ENCODE results near the gene CLEC9A.

The CLEC9A gene

DNA sequence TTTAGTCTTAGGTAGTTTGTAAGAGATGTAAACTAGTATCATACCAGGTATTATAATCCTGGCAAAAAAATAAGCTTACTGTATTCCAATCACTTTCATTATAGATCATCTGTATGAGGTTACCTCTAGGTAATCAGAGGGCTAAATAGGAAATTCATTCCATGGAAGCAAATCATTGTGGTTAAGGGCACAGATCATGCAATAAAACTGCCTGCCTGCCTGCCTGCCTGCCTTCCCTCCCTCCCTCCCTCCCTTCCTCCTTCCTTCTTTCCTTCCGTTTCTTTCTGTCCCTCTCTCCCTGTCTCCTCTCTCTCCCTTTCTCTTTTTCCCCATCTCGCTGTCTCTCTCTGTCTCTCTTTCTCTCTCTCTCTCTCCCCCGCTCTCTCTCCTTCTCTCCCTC lies 3.2 kb upstream of the CLEC9A start (continued):
- TF ChIP-seq RARB (CRISPR knock-in tag; IDR thresholded peaks at IDR 0.05) (no peak), ZNF70 (CRISPR knock-in tag; IDR thresholded peaks at IDR 0.05) (no peak)

DNA sequence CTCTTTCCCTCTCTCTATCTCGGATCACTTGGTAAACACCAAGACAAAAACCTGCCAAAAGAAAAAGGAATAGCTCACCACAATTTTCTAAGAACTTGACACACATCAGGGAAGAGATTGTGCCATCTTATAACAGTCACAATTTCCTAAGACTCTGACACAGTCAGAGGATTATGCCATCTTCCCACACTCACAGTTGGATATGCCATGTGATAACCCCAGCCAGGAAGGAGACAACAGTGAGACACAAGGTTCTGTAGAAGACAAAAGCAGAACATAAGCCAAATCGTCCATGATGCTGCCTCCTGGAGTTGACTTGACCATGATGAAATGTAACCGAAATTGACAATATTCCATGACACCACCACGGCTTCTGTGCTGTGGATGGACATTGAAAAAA lies 2.8 kb upstream of the CLEC9A start:
- TF ChIP-seq, protein P1, sequence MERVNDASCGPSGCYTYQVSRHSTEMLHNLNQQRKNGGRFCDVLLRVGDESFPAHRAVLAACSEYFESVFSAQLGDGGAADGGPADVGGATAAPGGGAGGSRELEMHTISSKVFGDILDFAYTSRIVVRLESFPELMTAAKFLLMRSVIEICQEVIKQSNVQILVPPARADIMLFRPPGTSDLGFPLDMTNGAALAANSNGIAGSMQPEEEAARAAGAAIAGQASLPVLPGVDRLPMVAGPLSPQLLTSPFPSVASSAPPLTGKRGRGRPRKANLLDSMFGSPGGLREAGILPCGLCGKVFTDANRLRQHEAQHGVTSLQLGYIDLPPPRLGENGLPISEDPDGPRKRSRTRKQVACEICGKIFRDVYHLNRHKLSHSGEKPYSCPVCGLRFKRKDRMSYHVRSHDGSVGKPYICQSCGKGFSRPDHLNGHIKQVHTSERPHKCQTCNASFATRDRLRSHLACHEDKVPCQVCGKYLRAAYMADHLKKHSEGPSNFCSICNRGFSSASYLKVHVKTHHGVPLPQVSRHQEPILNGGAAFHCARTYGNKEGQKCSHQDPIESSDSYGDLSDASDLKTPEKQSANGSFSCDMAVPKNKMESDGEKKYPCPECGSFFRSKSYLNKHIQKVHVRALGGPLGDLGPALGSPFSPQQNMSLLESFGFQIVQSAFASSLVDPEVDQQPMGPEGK (CRISPR knock-in tag; IDR thresholded peaks at IDR 0.05; ENCODE audit: borderline replicate concordance) = no peak
- TF ChIP-seq ZNF8 (CRISPR knock-in tag; IDR thresholded peaks at IDR 0.05) = no peak
- TF ChIP-seq ESRRG (CRISPR knock-in tag; IDR thresholded peaks at IDR 0.05) = no peak
- TF ChIP-seq ARNTL (CRISPR knock-in tag; IDR thresholded peaks at IDR 0.05; ENCODE audit: borderline replicate concordance, low read depth) = no peak
- no peak for ATAC-seq

DNA sequence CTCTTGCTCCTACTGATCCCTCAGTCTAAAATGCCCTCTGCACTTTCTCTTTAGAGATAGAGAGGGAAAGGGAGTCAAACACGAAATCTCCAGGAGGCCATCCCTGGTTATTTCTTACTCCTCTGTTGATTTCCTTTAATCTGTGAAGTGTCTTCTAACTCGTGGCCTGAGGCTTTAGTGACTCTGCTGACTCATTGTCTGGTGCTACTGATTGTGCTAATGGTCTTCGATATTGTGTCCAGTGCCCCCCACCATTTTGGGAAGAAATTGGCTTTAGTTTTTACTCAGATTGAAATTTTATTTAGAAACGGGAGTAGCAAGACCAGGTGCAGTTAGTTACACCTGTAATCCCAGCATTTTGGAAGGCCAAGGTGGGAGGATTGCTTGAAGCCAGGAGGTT lies 839 bp downstream of the CLEC9A start:
- TF ChIP-seq BACH2 (CRISPR knock-in tag; IDR thresholded peaks at IDR 0.05; ENCODE audit: borderline replicate concordance) (no peak), TOX (CRISPR knock-in tag; IDR thresholded peaks at IDR 0.05; ENCODE audit: borderline replicate concordance) (no peak), PPARA (CRISPR knock-in tag; IDR thresholded peaks at IDR 0.05; ENCODE audit: borderline replicate concordance) (no peak), OSR1 (CRISPR knock-in tag; IDR thresholded peaks at IDR 0.05) (no peak), GLIS3 (CRISPR knock-in tag; IDR thresholded peaks at IDR 0.05) (no peak), ZFP3 (CRISPR knock-in tag; IDR thresholded peaks at IDR 0.05) (no peak), SNAI2 (CRISPR knock-in tag; IDR thresholded peaks at IDR 0.05) (no peak), CSDC2 (CRISPR knock-in tag; IDR thresholded peaks at IDR 0.05) (no peak), ZFP30 (CRISPR knock-in tag; IDR thresholded peaks at IDR 0.05) (no peak), ZNF565 (CRISPR knock-in tag; conservative IDR thresholded peaks at IDR 0.05; ENCODE audit: low read depth) (no peak), ZNF8 (CRISPR knock-in tag; IDR thresholded peaks at IDR 0.05) (no peak)
- no peak for ATAC-seq

DNA sequence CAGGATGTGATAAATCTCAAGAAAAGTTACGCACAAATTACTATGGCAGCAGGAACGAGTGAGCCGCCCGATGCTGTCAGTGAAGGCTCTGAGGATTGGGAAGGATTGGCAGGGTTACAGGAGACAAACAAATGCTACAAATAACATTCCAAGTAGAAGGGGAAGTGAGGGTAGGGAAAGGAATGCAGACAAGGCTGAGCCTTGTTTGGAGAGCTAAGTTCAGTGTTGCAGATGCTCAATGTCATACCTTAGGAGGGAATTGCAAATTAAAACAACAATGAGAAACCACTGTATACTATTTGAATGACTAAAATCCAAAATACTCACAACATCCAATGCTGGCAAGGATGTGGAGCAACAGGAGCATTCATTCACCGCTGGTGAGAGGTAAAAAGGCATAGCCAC lies 1.3 kb downstream of the CLEC9A start:
- no peak for ATAC-seq
- TF ChIP-seq ZNF70 (CRISPR knock-in tag; IDR thresholded peaks at IDR 0.05) (no peak), ESRRG (CRISPR knock-in tag; IDR thresholded peaks at IDR 0.05) (no peak), ARNTL (CRISPR knock-in tag; IDR thresholded peaks at IDR 0.05; ENCODE audit: borderline replicate concordance, low read depth) (no peak), ISL1 (CRISPR knock-in tag; IDR thresholded peaks at IDR 0.05) (no peak), TOX (CRISPR knock-in tag; IDR thresholded peaks at IDR 0.05; ENCODE audit: borderline replicate concordance) (no peak), ZFP30 (CRISPR knock-in tag; IDR thresholded peaks at IDR 0.05) (no peak), RARB (CRISPR knock-in tag; IDR thresholded peaks at IDR 0.05) (no peak), ZFP3 (CRISPR knock-in tag; IDR thresholded peaks at IDR 0.05) (no peak), OSR1 (CRISPR knock-in tag; IDR thresholded peaks at IDR 0.05) (no peak)

DNA sequence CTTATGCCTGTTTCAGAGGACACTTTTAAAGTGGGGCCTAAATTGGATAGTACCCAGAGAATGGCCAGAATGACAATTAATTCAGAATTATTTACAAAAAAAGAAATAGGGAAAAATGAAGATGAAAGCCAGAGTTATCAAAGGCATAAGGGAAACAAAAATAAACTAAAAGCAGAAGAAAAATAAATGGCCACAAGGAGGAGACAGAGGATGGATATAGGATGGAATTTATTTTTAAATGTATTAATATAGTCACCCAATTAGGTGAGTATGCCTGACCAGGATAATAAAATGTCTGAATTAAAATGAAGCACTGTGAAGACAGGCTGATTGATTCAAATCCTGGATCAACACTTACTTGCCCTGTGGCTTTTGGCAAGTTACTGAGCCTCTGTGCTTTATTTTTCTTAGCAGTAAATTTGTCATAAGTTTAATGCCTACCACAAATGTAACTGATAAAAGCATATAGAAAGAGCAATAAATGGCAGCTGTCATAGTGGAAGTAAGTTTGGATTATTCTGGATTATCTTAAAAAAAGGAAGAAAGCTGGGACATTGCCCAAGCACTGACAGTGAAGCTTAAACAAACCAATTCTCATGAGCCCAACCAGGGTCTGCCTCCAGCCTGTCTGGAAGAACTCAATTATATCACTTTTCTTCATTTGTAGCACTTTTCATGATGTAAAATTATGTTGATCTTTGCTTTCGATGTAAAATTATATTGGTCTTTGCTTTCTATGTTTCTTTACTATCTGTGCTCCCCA lies 3.5 kb downstream of the CLEC9A start:
- TF ChIP-seq ISL1 (CRISPR knock-in tag; IDR thresholded peaks at IDR 0.05) (no peak), PPARA (CRISPR knock-in tag; IDR thresholded peaks at IDR 0.05; ENCODE audit: borderline replicate concordance) (no peak), OSR1 (CRISPR knock-in tag; IDR thresholded peaks at IDR 0.05) (no peak), ZNF565 (CRISPR knock-in tag; conservative IDR thresholded peaks at IDR 0.05; ENCODE audit: low read depth) (no peak), ZFP30 (CRISPR knock-in tag; IDR thresholded peaks at IDR 0.05) (no peak), ZFP3 (CRISPR knock-in tag; IDR thresholded peaks at IDR 0.05) (no peak), ZNF8 (CRISPR knock-in tag; IDR thresholded peaks at IDR 0.05) (no peak), ZNF70 (CRISPR knock-in tag; IDR thresholded peaks at IDR 0.05) (no peak), TOX (CRISPR knock-in tag; IDR thresholded peaks at IDR 0.05; ENCODE audit: borderline replicate concordance) (no peak), CSDC2 (CRISPR knock-in tag; IDR thresholded peaks at IDR 0.05) (no peak)
- TF ChIP-seq, protein P1 (CRISPR knock-in tag; IDR thresholded peaks at IDR 0.05; ENCODE audit: borderline replicate concordance) = no peak
- TF ChIP-seq, protein P2, sequence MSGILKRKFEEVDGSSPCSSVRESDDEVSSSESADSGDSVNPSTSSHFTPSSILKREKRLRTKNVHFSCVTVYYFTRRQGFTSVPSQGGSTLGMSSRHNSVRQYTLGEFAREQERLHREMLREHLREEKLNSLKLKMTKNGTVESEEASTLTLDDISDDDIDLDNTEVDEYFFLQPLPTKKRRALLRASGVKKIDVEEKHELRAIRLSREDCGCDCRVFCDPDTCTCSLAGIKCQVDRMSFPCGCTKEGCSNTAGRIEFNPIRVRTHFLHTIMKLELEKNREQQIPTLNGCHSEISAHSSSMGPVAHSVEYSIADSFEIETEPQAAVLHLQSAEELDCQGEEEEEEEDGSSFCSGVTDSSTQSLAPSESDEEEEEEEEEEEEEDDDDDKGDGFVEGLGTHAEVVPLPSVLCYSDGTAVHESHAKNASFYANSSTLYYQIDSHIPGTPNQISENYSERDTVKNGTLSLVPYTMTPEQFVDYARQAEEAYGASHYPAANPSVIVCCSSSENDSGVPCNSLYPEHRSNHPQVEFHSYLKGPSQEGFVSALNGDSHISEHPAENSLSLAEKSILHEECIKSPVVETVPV (CRISPR knock-in tag; IDR thresholded peaks at IDR 0.05) = no peak
- TF ChIP-seq, protein P3, sequence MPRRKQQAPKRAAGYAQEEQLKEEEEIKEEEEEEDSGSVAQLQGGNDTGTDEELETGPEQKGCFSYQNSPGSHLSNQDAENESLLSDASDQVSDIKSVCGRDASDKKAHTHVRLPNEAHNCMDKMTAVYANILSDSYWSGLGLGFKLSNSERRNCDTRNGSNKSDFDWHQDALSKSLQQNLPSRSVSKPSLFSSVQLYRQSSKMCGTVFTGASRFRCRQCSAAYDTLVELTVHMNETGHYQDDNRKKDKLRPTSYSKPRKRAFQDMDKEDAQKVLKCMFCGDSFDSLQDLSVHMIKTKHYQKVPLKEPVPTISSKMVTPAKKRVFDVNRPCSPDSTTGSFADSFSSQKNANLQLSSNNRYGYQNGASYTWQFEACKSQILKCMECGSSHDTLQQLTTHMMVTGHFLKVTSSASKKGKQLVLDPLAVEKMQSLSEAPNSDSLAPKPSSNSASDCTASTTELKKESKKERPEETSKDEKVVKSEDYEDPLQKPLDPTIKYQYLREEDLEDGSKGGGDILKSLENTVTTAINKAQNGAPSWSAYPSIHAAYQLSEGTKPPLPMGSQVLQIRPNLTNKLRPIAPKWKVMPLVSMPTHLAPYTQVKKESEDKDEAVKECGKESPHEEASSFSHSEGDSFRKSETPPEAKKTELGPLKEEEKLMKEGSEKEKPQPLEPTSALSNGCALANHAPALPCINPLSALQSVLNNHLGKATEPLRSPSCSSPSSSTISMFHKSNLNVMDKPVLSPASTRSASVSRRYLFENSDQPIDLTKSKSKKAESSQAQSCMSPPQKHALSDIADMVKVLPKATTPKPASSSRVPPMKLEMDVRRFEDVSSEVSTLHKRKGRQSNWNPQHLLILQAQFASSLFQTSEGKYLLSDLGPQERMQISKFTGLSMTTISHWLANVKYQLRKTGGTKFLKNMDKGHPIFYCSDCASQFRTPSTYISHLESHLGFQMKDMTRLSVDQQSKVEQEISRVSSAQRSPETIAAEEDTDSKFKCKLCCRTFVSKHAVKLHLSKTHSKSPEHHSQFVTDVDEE (CRISPR knock-in tag; IDR thresholded peaks at IDR 0.05) = no peak
- no peak for ATAC-seq
